Calu3 (cell line): ENCODE measurements around the gene GRK1. TPM values are rescaled to one million over a fixed set of nuclear protein-coding genes. Genes with fewer than 3 reads are reported as not detected.
"Not testable (repeated sequence)": the region's sequence is repeated elsewhere in the genome, so short reads cannot be mapped to it uniquely, and the experiment has no call there.

ENCODE experiments used
- BruUV-seq: library from RNA; stranded (reverse); fragments of 400-500 nt; replicated peaks from 2 replicates; lab custom pipeline; 2021; lab: Mats Ljungman, UMichigan
- CTCF ChIA-PET: fragments of 300-600 bp; sonication (Branson Sonifier 250); formaldehyde crosslinking; loops from one replicate; lab custom pipeline; 2022; ENCODE audit warnings: antibody characterized with exemption; lab: Charles Lee
- DNase-seq: peaks from one replicate; pipeline ENCODE4 v3.0.0; 2022
- H3K27ac Mint-ChIP-seq: one replicate; pipeline ENCODE4 v1.8.0; 2022; ENCODE audit warnings: mixed read lengths; ENCODE audit not compliant: unreplicated experiment
- H3K27me3 Mint-ChIP-seq: one replicate; pipeline ENCODE4 v1.8.0; 2022; ENCODE audit warnings: mixed read lengths; ENCODE audit not compliant: unreplicated experiment
- H3K36me3 Mint-ChIP-seq: one replicate; pipeline ENCODE4 v1.8.0; 2022; ENCODE audit warnings: mild to moderate bottlenecking, moderate library complexity, mixed read lengths; ENCODE audit not compliant: insufficient read depth, unreplicated experiment
- H3K4me1 Mint-ChIP-seq: one replicate; pipeline ENCODE4 v1.8.0; 2022; ENCODE audit warnings: mild to moderate bottlenecking, low read depth, mixed read lengths; ENCODE audit not compliant: unreplicated experiment
- H3K4me3 Mint-ChIP-seq: one replicate; pipeline ENCODE4 v1.8.0; 2022; ENCODE audit warnings: mild to moderate bottlenecking, low read depth, moderate library complexity, mixed read lengths; ENCODE audit not compliant: unreplicated experiment
- H3K9me3 Mint-ChIP-seq: one replicate; pipeline ENCODE4 v1.8.0; 2022; ENCODE audit warnings: low read depth, mixed read lengths; ENCODE audit not compliant: unreplicated experiment
- intact Hi-C: fragments of 100-400 bp; cut with micrococcal nuclease; formaldehyde crosslinking; loops from one replicate; pipeline ENCODE4 v1.10.0; 2022; ENCODE audit not compliant: unreplicated experiment
- total RNA-seq: library from RNA; stranded (reverse); gene quantifications from 2 replicates; pipeline ENCODE4 v1.2.3, GENCODE V29; 2022
- TF ChIP-seq, protein P1 (sequence below): fragments of 200-600 bp; IDR thresholded peaks from one replicate; pipeline ENCODE4 v1.8.0; 2022; ENCODE audit warnings: antibody characterized with exemption; ENCODE audit not compliant: unreplicated experiment

GRK1 gene
- total RNA-seq, 1 experiment from 2014 or later = not detected

DNA sequence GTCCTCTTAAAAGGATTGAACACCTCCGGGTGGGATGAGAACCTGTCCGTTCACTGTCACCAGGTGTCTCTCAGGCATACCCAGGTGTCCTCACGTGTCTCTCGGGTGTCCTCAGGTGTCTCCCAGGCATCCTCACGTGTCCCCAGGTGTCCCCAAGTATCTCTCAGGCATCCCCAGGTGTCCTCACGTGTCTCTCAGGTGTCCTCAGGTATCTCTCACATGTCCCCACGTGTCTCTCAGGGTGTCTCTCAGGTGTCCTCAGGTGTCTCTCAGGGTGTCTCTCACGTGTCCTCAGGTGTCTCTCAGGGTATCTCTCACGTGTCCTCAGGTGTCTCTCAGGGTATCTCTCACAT lies 42.8 kb upstream of the GRK1 start:
- CTCF ChIA-PET = no interaction called here
- peaks cover 5% of the 10 kb centered on the region for H3K9me3 Mint-ChIP-seq
- H3K4me1 Mint-ChIP-seq = no peaks in the 10 kb centered on the region
- no TSS peak for BruUV-seq
- H3K27ac Mint-ChIP-seq = no peak overlapping the region
- DNase-seq = no peak
- intact Hi-C loops = no loop called here
- TF ChIP-seq, protein P1, sequence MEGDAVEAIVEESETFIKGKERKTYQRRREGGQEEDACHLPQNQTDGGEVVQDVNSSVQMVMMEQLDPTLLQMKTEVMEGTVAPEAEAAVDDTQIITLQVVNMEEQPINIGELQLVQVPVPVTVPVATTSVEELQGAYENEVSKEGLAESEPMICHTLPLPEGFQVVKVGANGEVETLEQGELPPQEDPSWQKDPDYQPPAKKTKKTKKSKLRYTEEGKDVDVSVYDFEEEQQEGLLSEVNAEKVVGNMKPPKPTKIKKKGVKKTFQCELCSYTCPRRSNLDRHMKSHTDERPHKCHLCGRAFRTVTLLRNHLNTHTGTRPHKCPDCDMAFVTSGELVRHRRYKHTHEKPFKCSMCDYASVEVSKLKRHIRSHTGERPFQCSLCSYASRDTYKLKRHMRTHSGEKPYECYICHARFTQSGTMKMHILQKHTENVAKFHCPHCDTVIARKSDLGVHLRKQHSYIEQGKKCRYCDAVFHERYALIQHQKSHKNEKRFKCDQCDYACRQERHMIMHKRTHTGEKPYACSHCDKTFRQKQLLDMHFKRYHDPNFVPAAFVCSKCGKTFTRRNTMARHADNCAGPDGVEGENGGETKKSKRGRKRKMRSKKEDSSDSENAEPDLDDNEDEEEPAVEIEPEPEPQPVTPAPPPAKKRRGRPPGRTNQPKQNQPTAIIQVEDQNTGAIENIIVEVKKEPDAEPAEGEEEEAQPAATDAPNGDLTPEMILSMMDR = no peak
- H3K4me3 Mint-ChIP-seq = no peak overlapping the region
- peaks cover 11% of the 10 kb centered on the region for H3K36me3 Mint-ChIP-seq
- H3K27me3 Mint-ChIP-seq = no peaks in the 10 kb centered on the region

GRCh38 chr13:113624640-113625304 lies 42.2 kb upstream of the GRK1 start:
- H3K4me1 Mint-ChIP-seq, H3K27me3 Mint-ChIP-seq, BruUV-seq, H3K4me3 Mint-ChIP-seq, H3K9me3 Mint-ChIP-seq, CTCF ChIA-PET, intact Hi-C loops, DNase-seq, H3K27ac Mint-ChIP-seq: not testable (repeated sequence)
- peaks cover 11% of the 10 kb centered on the region for H3K36me3 Mint-ChIP-seq

GRCh38 chr13:113625965-113626721 lies 40.9 kb upstream of the GRK1 start:
- Mint-ChIP-seq H3K27ac (no peak overlapping the region), H3K36me3 (peaks cover 11% of the 10 kb centered on the region), H3K9me3 (peaks cover 5% of the 10 kb centered on the region), H3K4me1 (no peaks in the 10 kb centered on the region), H3K27me3 (no peaks in the 10 kb centered on the region), H3K4me3 (no peak overlapping the region)
- CTCF ChIA-PET = no interaction called here
- TF ChIP-seq, protein P1 = no peak
- intact Hi-C loops = no loop called here
- BruUV-seq = no TSS peak
- no peak for DNase-seq

- TF ChIP-seq, protein P1 = no peak
- Mint-ChIP-seq H3K27ac (no peak overlapping the region), H3K4me3 (no peak overlapping the region), H3K36me3 (peaks cover 11% of the 10 kb centered on the region), H3K4me1 (no peaks in the 10 kb centered on the region), H3K27me3 (no peaks in the 10 kb centered on the region), H3K9me3 (peaks cover 2% of the 10 kb centered on the region)
- intact Hi-C loops = no loop called here
- CTCF ChIA-PET = no interaction called here
- BruUV-seq = no TSS peak
- no peak for DNase-seq
Measured at GRCh38 chr13:113627136-113627535, 39.9 kb upstream of the GRK1 start.
